PC-9 (cell line): Measurements from ENCODE around the gene BGLAP. TPM values are rescaled to one million over a fixed set of nuclear protein-coding genes. Genes with fewer than 3 reads are reported as not detected.

Source experiments
- BruUV-seq: library from RNA; stranded (reverse); fragments of 400-500 nt; replicated peaks from 2 replicates; lab custom pipeline; 2021; lab: Mats Ljungman, UMichigan
- CTCF ChIA-PET: fragments of 300-600 bp; sonication (Branson Sonifier 250); formaldehyde crosslinking; loops from one replicate; lab custom pipeline; 2022; ENCODE audit warnings: antibody characterized with exemption; lab: Charles Lee
- POLR2A ChIA-PET: fragments of 300-600 bp; sonication (Branson Sonifier 250); formaldehyde crosslinking; loops from one replicate; lab custom pipeline; 2022; ENCODE audit warnings: antibody characterized with exemption; ENCODE audit not compliant: unreplicated experiment; lab: Charles Lee
- DNase-seq, 2 experiments: peaks; one replicate each; pipeline versions ENCODE4 v3.0.0 to v3.0.0-alpha.2; 2015 to 2022; ENCODE audit warnings: mixed read lengths in 1 of 2
- H2AFZ ChIP-seq: fragments of 200-600 bp; sonication (generic); 2 replicates; pipeline ENCODE4 v1.8.1; 2017; ENCODE audit warnings: antibody characterized with exemption
- H3F3A ChIP-seq: fragments of 200-600 bp; sonication (generic); 2 replicates; pipeline ENCODE4 v1.8.1; 2017; ENCODE audit warnings: antibody characterized with exemption, mild to moderate bottlenecking, low read depth; ENCODE audit not compliant: insufficient read depth
- H3K27ac ChIP-seq: fragments of 200-600 bp; sonication (generic); 2 replicates; pipeline ENCODE4 v1.6.1; 2016; ENCODE audit warnings: mixed run types
- H3K27me3 ChIP-seq: fragments of 200-600 bp; sonication (generic); 2 replicates; pipeline ENCODE4 v1.6.1; 2016; ENCODE audit warnings: low read depth, mixed run types; ENCODE audit not compliant: insufficient read depth
- H3K36me3 ChIP-seq: fragments of 200-600 bp; sonication (generic); 2 replicates; pipeline ENCODE4 v1.6.1; 2016; ENCODE audit warnings: low read depth, mixed run types
- H3K4me1 ChIP-seq: fragments of 200-600 bp; sonication (generic); replicated peaks from 2 replicates; pipeline ENCODE4 v1.6.1; 2016; ENCODE audit warnings: mixed run types; ENCODE audit not compliant: insufficient read depth
- H3K4me2 ChIP-seq: fragments of 200-600 bp; sonication (generic); 2 replicates; pipeline ENCODE4 v1.6.1; 2017; ENCODE audit warnings: mixed run types
- H3K4me3 ChIP-seq: fragments of 200-600 bp; sonication (generic); 2 replicates; pipeline ENCODE4 v1.6.1; 2016; ENCODE audit warnings: mixed run types
- H3K79me2 ChIP-seq: fragments of 200-600 bp; sonication (generic); 2 replicates; pipeline ENCODE4 v1.6.1; 2017; ENCODE audit warnings: low read depth, mixed run types
- H3K9me2 ChIP-seq: fragments of 200-600 bp; sonication (generic); 2 replicates; pipeline ENCODE4 v1.8.1; 2017; ENCODE audit warnings: mild to moderate bottlenecking; ENCODE audit not compliant: insufficient read depth
- H3K9me3 ChIP-seq: fragments of 200-600 bp; sonication (generic); 2 replicates; pipeline ENCODE4 v1.8.1; 2016; ENCODE audit warnings: low read depth; ENCODE audit not compliant: insufficient read depth
- H4K20me1 ChIP-seq: fragments of 200-600 bp; sonication (generic); 2 replicates; pipeline ENCODE4 v1.8.1; 2017; ENCODE audit not compliant: insufficient read depth
- CTCF ChIP-seq: fragments of 200-600 bp; sonication (generic); conservative IDR thresholded peaks from 2 replicates; pipeline ENCODE4 v1.6.1; 2017; ENCODE audit warnings: mixed run types, antibody characterized with exemption, mild to moderate bottlenecking, moderate library complexity
- EZH2 ChIP-seq: fragments of 200-600 bp; sonication (generic); IDR thresholded peaks from 2 replicates; pipeline ENCODE4 v1.8.0; 2017; ENCODE audit warnings: antibody characterized with exemption, low read depth
- intact Hi-C: fragments of 100-400 bp; cut with micrococcal nuclease; formaldehyde crosslinking; loops from one replicate; pipeline ENCODE4 v1.10.0; 2022; ENCODE audit not compliant: unreplicated experiment
- total RNA-seq: library from RNA; stranded (reverse); gene quantifications from 2 replicates; pipeline ENCODE4 v1.2.3, GENCODE V29; 2021

BGLAP gene
- total RNA-seq, 1 experiment from 2014 or later, result 2.6 TPM

- no peak for TF ChIP-seq CTCF
- no peak for TF ChIP-seq EZH2
- Histone ChIP-seq H3K4me3 (no peak overlapping the region), H3K36me3 (no peaks in the 10 kb centered on the region; the same call in 1 of the 2 replicates), H3K27me3 (no peaks in the 10 kb centered on the region), H3K4me1 (peaks cover 7% of the 10 kb centered on the region), H2AFZ (no peak overlapping the region), H3K9me3 (no peaks in the 10 kb centered on the region), H3K4me2 (no peak overlapping the region), H3K9me2 (no peaks in the 10 kb centered on the region), H4K20me1 (no peaks in the 10 kb centered on the region; the same call in 1 of the 2 replicates), H3K27ac (no peak overlapping the region), H3F3A (no peaks in the 10 kb centered on the region), H3K79me2 (peaks cover 42% of the 10 kb centered on the region)
- no peak for DNase-seq
- intact Hi-C loops, result no loop called here
- CTCF ChIA-PET, result no interaction called here
- BruUV-seq, result no TSS peak
- POLR2A ChIA-PET, result no interaction called here
Observed at GRCh38 chr1:156198831-156199349, 43.1 kb upstream of the BGLAP start.

GRCh38 chr1:156200044-156200443 lies 41.9 kb upstream of the BGLAP start:
- H4K20me1 ChIP-seq, result no peaks in the 10 kb centered on the region; the same call in 1 of the 2 replicates
- POLR2A ChIA-PET, result no interaction called here
- no peaks in the 10 kb centered on the region for H3K9me2 ChIP-seq
- no peaks in the 10 kb centered on the region for H3F3A ChIP-seq
- no peak overlapping the region for H3K4me3 ChIP-seq
- BruUV-seq, result no TSS peak
- TF ChIP-seq EZH2 (no peak), CTCF (no peak)
- H3K27me3 ChIP-seq, result no peaks in the 10 kb centered on the region
- H3K9me3 ChIP-seq, result no peaks in the 10 kb centered on the region
- H3K27ac ChIP-seq, result no peak overlapping the region
- no peak for DNase-seq
- no peak overlapping the region for H2AFZ ChIP-seq
- CTCF ChIA-PET, result no interaction called here
- 0 out of 2 replicates have a peak, but pooled peaks cover 3% of the 10 kb centered on the region for H3K4me1 ChIP-seq
- H3K4me2 ChIP-seq, result no peak overlapping the region
- H3K36me3 ChIP-seq, result no peaks in the 10 kb centered on the region; the same call in 1 of the 2 replicates
- intact Hi-C loops, result no loop called here
- peaks cover 31% of the 10 kb centered on the region for H3K79me2 ChIP-seq

- H3K9me3 ChIP-seq, result no peaks in the 10 kb centered on the region
- TF ChIP-seq CTCF (no peak), EZH2 (no peak)
- no peaks in the 10 kb centered on the region; the same call in 1 of the 2 replicates for H3K36me3 ChIP-seq
- ChIA-PET POLR2A (no interaction called here), CTCF (no interaction called here)
- H3K9me2 ChIP-seq, result no peaks in the 10 kb centered on the region
- H3F3A ChIP-seq, result no peaks in the 10 kb centered on the region
- H3K4me1 ChIP-seq, result no peaks in the 10 kb centered on the region
- no peak overlapping the region for H3K4me2 ChIP-seq
- no peak overlapping the region for H3K27ac ChIP-seq
- no peak overlapping the region for H3K4me3 ChIP-seq
- no TSS peak for BruUV-seq
- no peaks in the 10 kb centered on the region for H3K27me3 ChIP-seq
- no peaks in the 10 kb centered on the region for H4K20me1 ChIP-seq
- H2AFZ ChIP-seq, result no peak overlapping the region
- DNase-seq, result no peak
- H3K79me2 ChIP-seq, result no peaks in the 10 kb centered on the region
- intact Hi-C loops, result no loop called here
Observed at GRCh38 chr1:156203331-156203730, 38.7 kb upstream of the BGLAP start.
